22Rv1 (cell line): Measurements from ENCODE around the gene TTLL3.

Experiments
- CTCF ChIP-seq: fragments of 450-650 bp; IDR thresholded peaks from 2 replicates; pipeline ENCODE4 v1.5.1; 2017; ENCODE audit warnings: mild to moderate bottlenecking
- ZFX ChIP-seq: fragments of 450-650 bp; IDR thresholded peaks from 2 replicates; pipeline ENCODE4 v1.6.1; 2017; ENCODE audit warnings: antibody characterized with exemption, borderline replicate concordance

DNA sequence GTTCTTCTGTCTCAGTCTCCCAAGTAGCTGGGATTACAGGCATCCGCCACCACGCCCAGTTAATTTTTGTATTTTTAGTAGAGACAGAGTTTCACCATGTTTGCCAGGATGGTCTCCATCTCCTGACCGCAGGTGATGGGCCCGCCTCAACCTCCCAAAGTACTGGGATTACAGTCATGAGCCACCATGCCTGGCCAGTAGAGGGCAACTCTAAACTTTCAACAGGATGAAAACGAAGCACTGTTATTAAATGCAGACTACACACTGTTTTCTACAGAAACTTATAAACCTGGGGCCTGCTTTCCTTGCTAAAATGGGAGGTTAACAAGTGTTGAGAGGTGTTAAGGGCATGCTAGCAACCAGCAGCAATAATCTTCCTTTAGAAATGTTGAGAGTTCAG is 9.5 kb upstream of the TTLL3 start:
- peak; percentile 44 for TF ChIP-seq CTCF
- TF ChIP-seq ZFX: no peak
